WERI-Rb-1 (cell line): ENCODE data around the gene DUSP8.

Source experiments
- DNase-seq: peaks from one replicate; pipeline ENCODE4 v3.0.0-alpha.2; 2020
- H3K27ac ChIP-seq: fragments of 250-450 bp; sonication (Bioruptor Pico); 2 replicates; pipeline ENCODE4 v1.5.1; 2020; ENCODE audit warnings: mild to moderate bottlenecking, moderate library complexity
- H3K27me3 ChIP-seq: fragments of 250-450 bp; sonication (Bioruptor Pico); 2 replicates; pipeline ENCODE4 v1.5.1; 2021; ENCODE audit warnings: mild to moderate bottlenecking, low read depth, moderate library complexity; ENCODE audit not compliant: insufficient read depth, severe bottlenecking
- H3K36me3 ChIP-seq: fragments of 250-450 bp; sonication (Bioruptor Pico); 2 replicates; pipeline ENCODE4 v1.5.1; 2020; ENCODE audit warnings: mild to moderate bottlenecking, moderate library complexity
- H3K4me3 ChIP-seq: 2 replicates; pipeline ENCODE4 v1.5.1; 2011; ENCODE audit warnings: low read depth, mild to moderate bottlenecking, control low read depth, low read length
- H3K9me3 ChIP-seq: fragments of 250-450 bp; sonication (Bioruptor Pico); 2 replicates; pipeline ENCODE4 v1.5.1; 2021; ENCODE audit warnings: mild to moderate bottlenecking, moderate library complexity; ENCODE audit not compliant: severe bottlenecking
- CTCF ChIP-seq: IDR thresholded peaks from 2 replicates; pipeline ENCODE4 v1.5.1; 2011; ENCODE audit warnings: low read depth, mild to moderate bottlenecking, control low read depth, inconsistent platforms, low read length

DUSP8 gene

GRCh38 chr11:1529286-1529685, 42.8 kb downstream of the DUSP8 start:
- no peak overlapping the region for H3K27ac ChIP-seq
- no peaks in the 10 kb centered on the region for H3K27me3 ChIP-seq
- peaks cover 2% of the 10 kb centered on the region; the same call in 1 of the 2 replicates for H3K36me3 ChIP-seq
- no peak for DNase-seq
- no peaks in the 10 kb centered on the region for H3K9me3 ChIP-seq
- TF ChIP-seq CTCF = no peak
- no peak overlapping the region for H3K4me3 ChIP-seq

- no peak for TF ChIP-seq CTCF
- Histone ChIP-seq H3K27ac (no peak overlapping the region), H3K9me3 (no peaks in the 10 kb centered on the region), H3K4me3 (no peak overlapping the region), H3K27me3 (no peaks in the 10 kb centered on the region), H3K36me3 (peaks cover 2% of the 10 kb centered on the region; the same call in 1 of the 2 replicates)
- no peak for DNase-seq
These were observed 43.4 kb downstream of the DUSP8 start for GRCh38 chr11:1528710-1529109.

GRCh38 chr11:1526785-1527184, 45.3 kb downstream of the DUSP8 start:
- DNase-seq = no peak
- H3K9me3 ChIP-seq = no peaks in the 10 kb centered on the region
- no peaks in the 10 kb centered on the region for H3K27me3 ChIP-seq
- H3K27ac ChIP-seq = no peak overlapping the region
- H3K36me3 ChIP-seq = peaks cover 2% of the 10 kb centered on the region; the same call in 1 of the 2 replicates
- no peak overlapping the region for H3K4me3 ChIP-seq
- TF ChIP-seq CTCF = no peak

- H3K4me3 ChIP-seq = no peak overlapping the region
- DNase-seq = no peak
- H3K27ac ChIP-seq = no peak overlapping the region
- no peak for TF ChIP-seq CTCF
- no peaks in the 10 kb centered on the region for H3K36me3 ChIP-seq
- H3K27me3 ChIP-seq = no peaks in the 10 kb centered on the region
- H3K9me3 ChIP-seq = no peaks in the 10 kb centered on the region
These were observed 48.3 kb downstream of the DUSP8 start for GRCh38 chr11:1523779-1524178.

- H3K4me3 ChIP-seq = no peak overlapping the region
- DNase-seq = no peak
- H3K27me3 ChIP-seq = no peaks in the 10 kb centered on the region
- no peaks in the 10 kb centered on the region for H3K9me3 ChIP-seq
- no peak for TF ChIP-seq CTCF
- H3K27ac ChIP-seq = no peak overlapping the region
- no peaks in the 10 kb centered on the region for H3K36me3 ChIP-seq
These were observed 49.0 kb downstream of the DUSP8 start for GRCh38 chr11:1523077-1523476.

- no peak overlapping the region for H3K27ac ChIP-seq
- no peak for TF ChIP-seq CTCF
These were observed 50.0 kb downstream of the DUSP8 start for GRCh38 chr11:1522081-1522424.

More at GRCh38 chr11:1522081-1522424, 50.0 kb downstream of the DUSP8 start:
- H3K27me3 ChIP-seq = no peaks in the 10 kb centered on the region
- H3K4me3 ChIP-seq = no peak overlapping the region
- no peaks in the 10 kb centered on the region for H3K36me3 ChIP-seq
- no peaks in the 10 kb centered on the region for H3K9me3 ChIP-seq
- no peak for DNase-seq
